WI38 (cell line): Measurements from ENCODE around the gene SLC16A11.
A peak's percentile ranks its signal among the peaks of the same experiment; 100 is the strongest.

Experiments
- H3K4me3 ChIP-seq: 2 replicates; pipeline ENCODE4 v1.5.1; 2011; ENCODE audit warnings: low read depth, mild to moderate bottlenecking, control low read depth, low read length
- TF ChIP-seq, protein P1 (sequence below): IDR thresholded peaks from 2 replicates; pipeline ENCODE4 v1.5.1; 2012; ENCODE audit warnings: low read depth, mild to moderate bottlenecking, control low read depth, low read length

SLC16A11 gene

DNA sequence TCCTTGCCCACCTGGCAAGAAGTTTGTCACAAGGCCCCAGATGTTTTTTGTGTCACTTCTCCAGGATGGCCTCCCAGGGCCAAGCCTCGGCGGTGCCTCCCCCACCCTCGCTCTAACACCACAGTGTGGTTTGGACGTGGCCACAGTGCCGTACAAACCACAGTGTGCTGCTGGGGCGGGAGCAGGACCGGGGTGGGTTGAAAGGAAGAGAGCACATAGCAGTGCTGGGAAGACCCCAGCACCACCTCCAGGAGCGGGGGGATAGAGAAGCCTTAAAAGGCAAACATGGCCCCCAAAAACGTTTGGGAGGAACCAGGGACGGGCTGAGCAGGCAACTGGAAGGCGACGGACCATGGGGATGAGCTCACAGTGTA, 26.1 kb downstream of the SLC16A11 start:
- no peak overlapping the region for H3K4me3 ChIP-seq
- TF ChIP-seq, protein P1, sequence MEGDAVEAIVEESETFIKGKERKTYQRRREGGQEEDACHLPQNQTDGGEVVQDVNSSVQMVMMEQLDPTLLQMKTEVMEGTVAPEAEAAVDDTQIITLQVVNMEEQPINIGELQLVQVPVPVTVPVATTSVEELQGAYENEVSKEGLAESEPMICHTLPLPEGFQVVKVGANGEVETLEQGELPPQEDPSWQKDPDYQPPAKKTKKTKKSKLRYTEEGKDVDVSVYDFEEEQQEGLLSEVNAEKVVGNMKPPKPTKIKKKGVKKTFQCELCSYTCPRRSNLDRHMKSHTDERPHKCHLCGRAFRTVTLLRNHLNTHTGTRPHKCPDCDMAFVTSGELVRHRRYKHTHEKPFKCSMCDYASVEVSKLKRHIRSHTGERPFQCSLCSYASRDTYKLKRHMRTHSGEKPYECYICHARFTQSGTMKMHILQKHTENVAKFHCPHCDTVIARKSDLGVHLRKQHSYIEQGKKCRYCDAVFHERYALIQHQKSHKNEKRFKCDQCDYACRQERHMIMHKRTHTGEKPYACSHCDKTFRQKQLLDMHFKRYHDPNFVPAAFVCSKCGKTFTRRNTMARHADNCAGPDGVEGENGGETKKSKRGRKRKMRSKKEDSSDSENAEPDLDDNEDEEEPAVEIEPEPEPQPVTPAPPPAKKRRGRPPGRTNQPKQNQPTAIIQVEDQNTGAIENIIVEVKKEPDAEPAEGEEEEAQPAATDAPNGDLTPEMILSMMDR: no peak

DNA sequence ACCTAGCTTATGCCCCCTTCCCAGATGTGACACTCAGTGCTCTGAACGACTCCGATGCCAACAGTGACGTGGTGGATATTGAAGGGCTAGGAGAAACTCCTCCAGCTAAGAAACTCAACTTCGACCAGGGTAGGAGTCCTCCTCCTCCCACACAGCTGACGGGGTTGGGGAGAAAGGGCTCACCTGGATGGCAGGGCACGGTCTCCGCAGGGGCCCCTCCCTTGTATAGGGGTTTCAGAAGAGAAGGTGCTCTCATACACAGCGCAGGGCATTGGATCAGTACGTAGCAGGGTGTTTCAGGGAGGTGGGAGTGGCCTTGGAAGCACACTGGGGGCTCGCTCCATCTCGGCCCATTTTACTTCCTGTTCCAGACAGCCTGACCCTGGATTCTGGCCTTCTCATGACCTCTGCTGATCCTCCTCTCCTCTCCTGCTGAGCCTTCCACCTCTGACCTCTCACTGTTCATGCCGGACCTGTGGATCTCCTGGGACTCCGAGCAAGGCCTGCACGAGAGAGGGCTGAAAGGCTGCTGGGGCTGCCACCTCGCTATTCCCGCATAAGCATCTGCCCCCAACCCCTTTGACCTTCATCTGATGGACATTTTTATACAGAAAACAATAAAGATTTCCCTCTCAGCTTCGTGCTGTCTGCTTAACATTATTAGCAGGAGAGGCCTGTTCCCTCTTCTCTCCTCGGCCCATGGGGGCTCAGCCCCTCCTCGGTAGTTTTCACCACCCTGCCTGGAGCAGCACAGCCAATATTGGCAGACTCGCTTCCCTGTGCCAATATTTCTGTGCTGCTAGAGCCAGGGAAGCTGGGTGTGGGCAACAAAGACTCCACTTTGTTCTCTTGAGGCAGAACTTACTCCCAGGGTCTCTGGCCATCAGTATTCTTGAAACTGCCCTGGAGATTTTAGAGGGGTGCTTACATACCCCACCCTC, 26.7 kb downstream of the SLC16A11 start:
- TF ChIP-seq, protein P1: no peak
- H3K4me3 ChIP-seq: no peak overlapping the region

DNA sequence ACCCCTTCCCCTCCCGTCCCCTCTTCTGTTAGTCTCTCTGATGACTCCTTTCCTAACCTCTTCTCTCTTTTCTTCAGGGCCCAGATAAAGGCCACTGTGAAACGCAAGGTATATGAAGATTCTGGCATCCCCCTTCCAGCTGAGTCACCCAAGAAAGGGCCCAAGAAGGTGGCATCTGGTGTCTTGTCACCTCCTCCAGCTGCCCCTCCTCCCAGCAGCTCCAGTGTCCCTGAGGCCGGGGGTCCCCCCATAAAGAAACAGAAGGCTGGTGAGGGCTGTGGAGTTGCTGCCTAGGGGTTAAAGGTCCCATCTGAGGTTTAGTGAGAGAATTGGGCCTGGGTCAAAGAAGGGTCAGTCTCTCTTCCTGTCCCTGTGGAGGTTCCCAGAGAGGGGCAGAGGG, 27.5 kb downstream of the SLC16A11 start:
- TF ChIP-seq, protein P1: no peak
- H3K4me3 ChIP-seq: no peak overlapping the region

DNA sequence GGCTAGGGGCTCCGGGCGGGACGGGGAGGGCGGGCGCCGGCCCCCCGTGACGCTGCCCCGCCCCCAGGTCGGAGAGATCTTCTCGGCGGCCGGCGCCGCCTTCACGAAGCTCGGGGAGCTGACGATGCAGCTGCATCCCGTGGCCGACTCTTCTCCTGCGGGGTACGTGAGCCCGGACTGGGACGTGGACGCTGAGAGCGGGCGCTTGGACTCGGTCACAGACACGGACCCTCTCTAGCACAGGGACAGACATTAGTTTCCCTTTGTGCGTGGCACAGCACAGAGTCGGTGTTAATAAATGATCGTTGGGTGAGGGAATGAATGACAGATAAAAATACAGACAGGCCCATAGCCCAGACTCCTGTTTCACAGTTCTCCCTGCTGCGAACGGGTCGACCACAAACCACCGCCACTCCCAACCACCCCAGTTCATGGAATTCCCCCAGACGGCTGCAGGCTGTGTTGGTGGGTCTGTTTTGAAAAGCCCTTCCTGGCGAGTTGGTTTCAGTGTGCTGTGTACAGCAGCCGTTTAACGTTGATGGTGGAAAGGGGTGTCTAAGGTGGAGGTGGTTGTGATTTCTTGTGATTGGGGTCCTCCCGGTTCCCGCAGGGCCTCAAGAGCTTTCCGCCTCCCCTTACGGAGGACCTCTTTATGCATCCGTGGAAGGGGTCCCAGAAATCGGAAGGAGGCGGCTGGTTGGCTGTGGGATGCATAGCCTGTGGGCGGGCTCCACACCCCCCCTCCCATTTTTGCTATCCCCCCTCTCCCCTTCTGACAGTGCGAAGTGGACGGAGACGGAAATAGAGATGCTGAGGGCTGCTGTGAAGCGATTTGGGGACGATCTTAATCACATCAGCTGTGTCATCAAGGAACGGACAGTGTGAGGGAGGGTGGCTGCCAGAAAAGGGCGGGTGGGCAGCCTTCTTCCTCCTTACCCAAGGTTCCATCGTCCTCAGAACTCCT, 28.6 kb downstream of the SLC16A11 start:
- TF ChIP-seq, protein P1: no peak; the same call in 1 of the 2 replicates

DNA sequence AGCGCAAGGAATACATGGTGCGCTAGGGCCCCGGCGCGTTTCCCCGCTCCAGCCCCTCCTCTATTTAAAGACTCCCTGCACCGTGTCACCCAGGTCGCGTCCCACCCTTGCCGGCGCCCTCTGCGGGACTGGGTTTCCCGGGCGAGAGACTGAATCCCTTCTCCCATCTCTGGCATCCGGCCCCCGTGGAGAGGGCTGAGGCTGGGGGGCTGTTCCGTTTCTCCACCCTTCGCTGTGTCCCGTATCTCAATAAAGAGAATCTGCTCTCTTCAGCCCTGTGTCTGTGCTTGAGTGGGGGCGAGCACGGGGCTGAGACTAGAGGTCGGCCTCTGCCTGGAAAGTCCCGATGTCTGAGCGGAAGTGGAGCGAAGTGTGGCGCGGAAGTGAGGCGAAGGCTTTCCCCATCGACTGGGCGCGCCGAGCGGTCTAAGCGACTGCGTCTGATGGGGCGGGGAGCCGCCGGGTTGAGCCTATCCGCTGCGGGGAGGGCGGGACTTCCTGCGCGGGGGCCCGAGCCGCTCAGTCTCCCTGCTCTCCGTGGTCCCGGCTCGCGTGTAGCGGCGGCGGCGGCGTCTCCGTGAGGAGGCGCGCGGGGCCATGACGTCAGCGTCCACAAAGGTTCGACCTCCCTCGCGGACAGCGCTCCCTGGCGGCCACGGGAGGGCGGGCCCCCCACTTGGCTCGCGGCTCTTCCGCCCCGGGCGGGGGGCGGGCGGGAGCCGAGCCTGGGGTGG, 29.5 kb downstream of the SLC16A11 start:
- TF ChIP-seq, protein P1: peak; percentile 37
- H3K4me3 ChIP-seq: peak overlapping the region; percentile 99

More for the DNA sequence above, 28.6 kb downstream of the SLC16A11 start:
- peak overlapping the region; percentile 99 for H3K4me3 ChIP-seq

DNA sequence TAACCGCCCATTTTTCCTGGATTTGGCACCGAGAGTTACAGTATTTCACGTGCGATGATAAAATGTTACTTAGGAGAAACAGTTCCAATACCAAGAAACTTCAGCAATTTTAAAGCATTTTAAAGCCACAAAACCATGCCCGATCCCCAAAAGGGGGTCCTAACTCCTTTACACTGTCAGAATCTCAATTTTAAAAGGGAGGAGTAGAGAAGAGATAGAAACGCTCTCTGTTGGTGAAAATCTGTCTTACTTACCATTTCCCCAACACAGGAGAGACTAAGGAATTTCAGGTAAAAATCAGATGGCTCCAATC, 32.0 kb downstream of the SLC16A11 start:
- TF ChIP-seq, protein P1: no peak
- H3K4me3 ChIP-seq: peak overlapping the region; percentile 99
